COR-L47 (cell line): ENCODE data around the gene ANKAR.
"Not testable (repeated sequence)": the region's sequence is repeated elsewhere in the genome, so short reads cannot be mapped to it uniquely, and the experiment has no call there.

Experiments
- DNase-seq: peaks from one replicate; lab custom pipeline; 2025; lab: John Stamatoyannopoulos, UW

The ANKAR gene

GRCh38 chr2:189674374-189675112 is at the start of gene ANKAR:
TSS of gene ANKAR (plus strand) at chr2:189674670. CDS start at chr2:189676491, 1,821 bp downstream.
- no peak for DNase-seq

GRCh38 chr2:189625636-189626035 is 48.8 kb upstream of the ANKAR start:
- DNase-seq = no peak

GRCh38 chr2:189627789-189628188 is 46.7 kb upstream of the ANKAR start:
- no peak for DNase-seq

- DNase-seq = no peak
Observed at GRCh38 chr2:189628817-189629530, 45.5 kb upstream of the ANKAR start.

- DNase-seq = no peak
Observed at GRCh38 chr2:189629531-189630453, 44.7 kb upstream of the ANKAR start.

GRCh38 chr2:189631849-189632248 is 42.6 kb upstream of the ANKAR start:
- DNase-seq = no peak

GRCh38 chr2:189633392-189633811 is 41.1 kb upstream of the ANKAR start:
- DNase-seq = no peak

- DNase-seq = no peak
Observed at GRCh38 chr2:189635353-189635752, 39.1 kb upstream of the ANKAR start.

- no peak for DNase-seq
Observed at GRCh38 chr2:189638301-189639006, 36.0 kb upstream of the ANKAR start.

GRCh38 chr2:189639007-189639609 is 35.4 kb upstream of the ANKAR start:
- no peak for DNase-seq

- no peak for DNase-seq
Observed at GRCh38 chr2:189641002-189641401, 33.5 kb upstream of the ANKAR start.

- DNase-seq = no peak
Observed at GRCh38 chr2:189641590-189641989, 32.9 kb upstream of the ANKAR start.

GRCh38 chr2:189646521-189646920 is 27.9 kb upstream of the ANKAR start:
- DNase-seq = no peak

GRCh38 chr2:189648846-189649509 is 25.5 kb upstream of the ANKAR start:
- no peak for DNase-seq

GRCh38 chr2:189651284-189651683 is 23.2 kb upstream of the ANKAR start:
- DNase-seq = no peak

GRCh38 chr2:189653464-189653863 is 21.0 kb upstream of the ANKAR start:
- DNase-seq = not testable (repeated sequence)

- DNase-seq = no peak
Observed at GRCh38 chr2:189654641-189655040, 19.8 kb upstream of the ANKAR start.

GRCh38 chr2:189657867-189658266 is 16.6 kb upstream of the ANKAR start:
- DNase-seq = no peak

- DNase-seq = no peak
Observed at GRCh38 chr2:189658306-189659212, 15.9 kb upstream of the ANKAR start.

GRCh38 chr2:189659734-189660133 is 14.7 kb upstream of the ANKAR start:
- no peak for DNase-seq
